Vagina (tissue), 2 donors: ENCODE measurements around the gene POLR2M. TPM values are rescaled to one million over a fixed set of nuclear protein-coding genes. Genes with fewer than 3 reads are reported as not detected.

Experiments used
- DNase-seq, 2 donors: peaks; one replicate each; pipeline ENCODE4 v3.0.0-alpha.2; 2017; ENCODE audit errors: extremely low spot score in 2 of 2
- H3K27ac ChIP-seq: fragments of 200-600 bp; sonication (generic); one replicate; pipeline ENCODE4 v1.5.1; 2019
- H3K27me3 ChIP-seq: fragments of 200-600 bp; sonication (generic); one replicate; pipeline ENCODE4 v1.5.1; 2019
- H3K36me3 ChIP-seq, 2 donors: fragments of 200-600 bp; sonication (generic); one replicate each; pipeline ENCODE4 v1.5.1; 2017 to 2019
- H3K4me1 ChIP-seq: fragments of 200-600 bp; sonication (generic); one replicate; pipeline ENCODE4 v1.5.1; 2019
- H3K4me3 ChIP-seq, 2 donors: fragments of 200-600 bp; sonication (generic); 1 replicate in 1 of 2; 2 replicates in 1 of 2; pipeline ENCODE4 v1.5.1; 2016 to 2019
- H3K9me3 ChIP-seq: fragments of 200-600 bp; sonication (generic); one replicate; pipeline ENCODE4 v1.5.1; 2019
- POLR2A ChIP-seq, 2 donors: fragments of 450-650 bp; IDR thresholded peaks; one replicate each; pipeline ENCODE4 v1.6.1; 2017; ENCODE audit warnings: antibody characterized with exemption in 2 of 2, mild to moderate bottlenecking in 2 of 2, moderate library complexity in 2 of 2
- POLR2AphosphoS5 ChIP-seq, 2 donors: sonication (generic); formaldehyde crosslinking; IDR thresholded peaks; one replicate each; pipeline ENCODE4 v1.9.0; 2017; ENCODE audit warnings: antibody characterized with exemption in 2 of 2, mild to moderate bottlenecking in 2 of 2, low read depth in 1 of 2; ENCODE audit not compliant: insufficient read depth in 1 of 2
- intact Hi-C: fragments of 100-400 bp; cut with DNase I; formaldehyde crosslinking; loops from one replicate; pipeline ENCODE4 v1.15.1; 2023
- total RNA-seq: library from RNA; depleted of rRNA; stranded (reverse); fragments of >200 nt; gene quantifications from one replicate; pipeline ENCODE4 v1.2.3, GENCODE V29; 2016
- TF ChIP-seq, protein P1 (sequence below), 3 experiments: fragments of 450-650 bp in 2 of 3; fragments of 200-600 bp in 1 of 3; sonication (generic) in 1 of 3; IDR thresholded peaks; one replicate each; pipeline ENCODE4 v1.5.1; 2017 to 2019; ENCODE audit warnings: antibody characterized with exemption in 3 of 3, mild to moderate bottlenecking in 2 of 3, moderate library complexity in 2 of 3

The POLR2M gene
- total RNA-seq, 1 donor from 2014 or later = 204 TPM

GRCh38 chr15:57663262-57663661 lies 43.3 kb upstream of the POLR2M start:
- no peaks in the 10 kb centered on the region for H3K36me3 ChIP-seq
- TF ChIP-seq POLR2A (IDR thresholded peaks at IDR 0.05) = no peak
- no peak for TF ChIP-seq POLR2AphosphoS5 (IDR thresholded peaks at IDR 0.05; ENCODE audit: insufficient read depth in 1 of 2, low read depth in 1 of 2)
- TF ChIP-seq, protein P1, sequence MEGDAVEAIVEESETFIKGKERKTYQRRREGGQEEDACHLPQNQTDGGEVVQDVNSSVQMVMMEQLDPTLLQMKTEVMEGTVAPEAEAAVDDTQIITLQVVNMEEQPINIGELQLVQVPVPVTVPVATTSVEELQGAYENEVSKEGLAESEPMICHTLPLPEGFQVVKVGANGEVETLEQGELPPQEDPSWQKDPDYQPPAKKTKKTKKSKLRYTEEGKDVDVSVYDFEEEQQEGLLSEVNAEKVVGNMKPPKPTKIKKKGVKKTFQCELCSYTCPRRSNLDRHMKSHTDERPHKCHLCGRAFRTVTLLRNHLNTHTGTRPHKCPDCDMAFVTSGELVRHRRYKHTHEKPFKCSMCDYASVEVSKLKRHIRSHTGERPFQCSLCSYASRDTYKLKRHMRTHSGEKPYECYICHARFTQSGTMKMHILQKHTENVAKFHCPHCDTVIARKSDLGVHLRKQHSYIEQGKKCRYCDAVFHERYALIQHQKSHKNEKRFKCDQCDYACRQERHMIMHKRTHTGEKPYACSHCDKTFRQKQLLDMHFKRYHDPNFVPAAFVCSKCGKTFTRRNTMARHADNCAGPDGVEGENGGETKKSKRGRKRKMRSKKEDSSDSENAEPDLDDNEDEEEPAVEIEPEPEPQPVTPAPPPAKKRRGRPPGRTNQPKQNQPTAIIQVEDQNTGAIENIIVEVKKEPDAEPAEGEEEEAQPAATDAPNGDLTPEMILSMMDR (IDR thresholded peaks at IDR 0.05) = no peak
- peaks cover 3% of the 10 kb centered on the region for H3K4me1 ChIP-seq
- no peaks in the 10 kb centered on the region for H3K9me3 ChIP-seq
- H3K27me3 ChIP-seq = no peaks in the 10 kb centered on the region
- no peak overlapping the region for H3K4me3 ChIP-seq
- intact Hi-C loops = loop anchor here (10.0 kb wide), 1 partner anchor 202 kb away; no protein-coding TSS in a partner anchor
- no peak overlapping the region for H3K27ac ChIP-seq
- no peak for DNase-seq

- intact Hi-C loops = loop anchor here (10.0 kb wide), 1 partner anchor 200 kb away; no protein-coding TSS in a partner anchor
- H3K4me1 ChIP-seq = peaks cover 3% of the 10 kb centered on the region
- H3K27me3 ChIP-seq = no peaks in the 10 kb centered on the region
- no peaks in the 10 kb centered on the region for H3K9me3 ChIP-seq
- no peak overlapping the region for H3K4me3 ChIP-seq
- TF ChIP-seq POLR2A (IDR thresholded peaks at IDR 0.05) = no peak
- TF ChIP-seq, protein P1 (IDR thresholded peaks at IDR 0.05) = no peak
- no peak for TF ChIP-seq POLR2AphosphoS5 (IDR thresholded peaks at IDR 0.05; ENCODE audit: insufficient read depth in 1 of 2, low read depth in 1 of 2)
- no peaks in the 10 kb centered on the region for H3K36me3 ChIP-seq
- DNase-seq = no peak
- no peak overlapping the region for H3K27ac ChIP-seq
Measured at GRCh38 chr15:57665194-57665593, 41.3 kb upstream of the POLR2M start.

DNA sequence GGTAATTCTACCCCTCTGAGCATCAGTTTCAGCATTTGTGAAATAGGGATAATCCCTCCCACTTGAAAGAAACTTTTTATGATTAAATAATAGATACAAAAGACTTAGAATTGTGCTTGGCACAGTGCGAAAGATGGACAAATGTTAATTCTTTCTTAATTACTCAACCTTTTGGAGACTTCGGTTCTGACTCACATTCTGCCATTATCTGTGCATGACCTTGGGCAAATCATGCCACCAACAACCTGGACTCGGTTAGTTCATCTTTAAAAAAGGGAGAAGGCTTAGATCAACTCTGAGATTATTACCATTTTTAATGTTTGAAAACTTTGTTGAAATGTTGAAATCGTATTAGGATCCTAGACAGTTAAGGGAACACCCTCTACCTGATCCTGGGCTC lies 40.6 kb upstream of the POLR2M start:
- intact Hi-C loops = loop anchor here (10.0 kb wide), 1 partner anchor 199 kb away; no protein-coding TSS in a partner anchor
- no peaks in the 10 kb centered on the region for H3K27me3 ChIP-seq
- H3K27ac ChIP-seq = no peak overlapping the region
- DNase-seq = no peak
- no peak overlapping the region for H3K4me3 ChIP-seq
- peaks cover 3% of the 10 kb centered on the region for H3K4me1 ChIP-seq
- H3K9me3 ChIP-seq = no peaks in the 10 kb centered on the region
- no peaks in the 10 kb centered on the region for H3K36me3 ChIP-seq
- TF ChIP-seq, protein P1 (IDR thresholded peaks at IDR 0.05) = no peak
- TF ChIP-seq POLR2AphosphoS5 (IDR thresholded peaks at IDR 0.05; ENCODE audit: insufficient read depth in 1 of 2, low read depth in 1 of 2) (no peak), POLR2A (IDR thresholded peaks at IDR 0.05) (no peak)

GRCh38 chr15:57667171-57667849 lies 39.2 kb upstream of the POLR2M start:
- no peak for DNase-seq
- TF ChIP-seq, protein P1 (IDR thresholded peaks at IDR 0.05) = peak in 2 of 3 experiments; percentile 28 to 51
- no peak for TF ChIP-seq POLR2AphosphoS5 (IDR thresholded peaks at IDR 0.05; ENCODE audit: insufficient read depth in 1 of 2, low read depth in 1 of 2)
- H3K27ac ChIP-seq = no peak overlapping the region
- H3K4me1 ChIP-seq = peaks cover 3% of the 10 kb centered on the region
- H3K9me3 ChIP-seq = no peaks in the 10 kb centered on the region
- no peaks in the 10 kb centered on the region for H3K36me3 ChIP-seq
- intact Hi-C loops = loop anchor here (10.0 kb wide), 1 partner anchor 197 kb away; no protein-coding TSS in a partner anchor
- H3K4me3 ChIP-seq = no peak overlapping the region
- H3K27me3 ChIP-seq = no peaks in the 10 kb centered on the region

DNA sequence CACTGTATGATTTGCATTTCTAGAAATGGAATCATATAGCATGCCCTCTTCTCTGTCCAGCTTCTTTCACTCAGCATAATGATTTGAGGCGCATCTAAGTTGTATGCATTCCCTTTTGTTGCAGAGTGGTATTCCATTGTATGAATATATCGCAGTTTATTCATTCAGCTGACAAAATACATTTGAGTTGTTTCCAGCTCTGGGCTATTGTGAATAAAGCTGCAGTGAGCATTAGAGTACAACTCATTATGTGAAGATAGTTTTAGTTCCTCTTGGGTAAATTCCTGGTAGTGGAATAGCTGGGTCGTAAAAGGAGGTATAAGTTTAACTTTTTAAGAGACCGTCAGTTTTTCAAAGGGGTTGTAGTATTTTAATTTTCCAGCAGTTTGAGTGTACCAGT lies 38.5 kb upstream of the POLR2M start:
- Histone ChIP-seq H3K4me1 (peaks cover 3% of the 10 kb centered on the region), H3K27me3 (no peaks in the 10 kb centered on the region), H3K4me3 (no peak overlapping the region), H3K27ac (no peak overlapping the region), H3K9me3 (no peaks in the 10 kb centered on the region), H3K36me3 (no peaks in the 10 kb centered on the region)
- DNase-seq = no peak
- intact Hi-C loops = loop anchor here (10.0 kb wide), 1 partner anchor 197 kb away; no protein-coding TSS in a partner anchor
- TF ChIP-seq, protein P1 (IDR thresholded peaks at IDR 0.05) = no peak
- TF ChIP-seq POLR2AphosphoS5 (IDR thresholded peaks at IDR 0.05; ENCODE audit: insufficient read depth in 1 of 2, low read depth in 1 of 2) (no peak), POLR2A (IDR thresholded peaks at IDR 0.05) (no peak)
